Fibroblast of mammary gland (primary cell): ENCODE results near the gene TMEM106C.

ENCODE experiments used
- DNase-seq: peaks from one replicate; pipeline ENCODE4 v3.0.0-alpha.2; 2010; ENCODE audit warnings: low read depth
- H3K4me3 ChIP-seq: 2 replicates; pipeline ENCODE4 v1.5.1; 2011; ENCODE audit warnings: low read depth, mild to moderate bottlenecking, low read length, moderate library complexity; ENCODE audit not compliant: control insufficient read depth
- CTCF ChIP-seq: conservative IDR thresholded peaks from 2 replicates; pipeline ENCODE4 v1.5.1; 2011; ENCODE audit warnings: low read depth, low read length, inconsistent platforms; ENCODE audit not compliant: control insufficient read depth, insufficient read depth

TMEM106C gene

GRCh38 chr12:48005001-48005749 is 41.8 kb downstream of the TMEM106C start:
- H3K4me3 ChIP-seq, result no peak overlapping the region
- TF ChIP-seq CTCF, result no peak
- no peak for DNase-seq

GRCh38 chr12:48005750-48006021 is 42.3 kb downstream of the TMEM106C start:
- H3K4me3 ChIP-seq, result no peak overlapping the region
- no peak for DNase-seq
- no peak for TF ChIP-seq CTCF

- TF ChIP-seq CTCF, result no peak
- no peak overlapping the region for H3K4me3 ChIP-seq
- no peak for DNase-seq
Measured at GRCh38 chr12:48007206-48007605, 43.8 kb downstream of the TMEM106C start.

- H3K4me3 ChIP-seq, result no peak overlapping the region
- no peak for DNase-seq
- no peak for TF ChIP-seq CTCF
Measured at GRCh38 chr12:48008349-48008748, 45.0 kb downstream of the TMEM106C start.

GRCh38 chr12:48008950-48009349 is 45.6 kb downstream of the TMEM106C start:
- DNase-seq, result no peak
- H3K4me3 ChIP-seq, result no peak overlapping the region
- no peak for TF ChIP-seq CTCF

GRCh38 chr12:48009471-48009870 is 46.1 kb downstream of the TMEM106C start:
- TF ChIP-seq CTCF, result no peak
- no peak for DNase-seq
- H3K4me3 ChIP-seq, result no peak overlapping the region
